HG03066 (cell line): Measurements from ENCODE around the gene KMT2D.
"Not testable (repeated sequence)": the region's sequence is repeated elsewhere in the genome, so short reads cannot be mapped to it uniquely, and the experiment has no call there.

Source experiments
- ATAC-seq: cut with Tn5 transposase; IDR thresholded peaks from one replicate; pipeline ENCODE4 v1.9.1; 2021; ENCODE audit warnings: low read depth; ENCODE audit not compliant: unreplicated experiment

KMT2D gene

DNA sequence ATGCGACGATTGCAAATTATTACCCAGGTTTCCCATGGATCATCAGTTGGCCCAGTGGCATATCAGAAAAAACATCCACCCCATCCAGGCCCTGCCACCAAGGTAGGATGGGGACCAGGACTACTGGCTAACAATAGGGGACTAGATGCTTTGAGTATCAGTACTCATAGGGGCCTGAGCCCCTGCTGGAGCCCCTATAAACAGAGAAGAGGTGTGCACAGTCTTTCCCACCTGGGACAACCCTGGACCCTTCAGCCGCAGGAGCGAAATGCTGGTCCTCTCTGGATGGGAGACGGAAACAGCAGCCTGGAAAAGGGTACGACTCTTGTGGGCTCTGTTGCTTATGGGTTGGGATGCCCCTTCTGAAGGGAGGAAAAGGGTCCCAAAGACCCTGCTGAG lies 28.3 kb upstream of the KMT2D start:
- no peak for ATAC-seq

DNA sequence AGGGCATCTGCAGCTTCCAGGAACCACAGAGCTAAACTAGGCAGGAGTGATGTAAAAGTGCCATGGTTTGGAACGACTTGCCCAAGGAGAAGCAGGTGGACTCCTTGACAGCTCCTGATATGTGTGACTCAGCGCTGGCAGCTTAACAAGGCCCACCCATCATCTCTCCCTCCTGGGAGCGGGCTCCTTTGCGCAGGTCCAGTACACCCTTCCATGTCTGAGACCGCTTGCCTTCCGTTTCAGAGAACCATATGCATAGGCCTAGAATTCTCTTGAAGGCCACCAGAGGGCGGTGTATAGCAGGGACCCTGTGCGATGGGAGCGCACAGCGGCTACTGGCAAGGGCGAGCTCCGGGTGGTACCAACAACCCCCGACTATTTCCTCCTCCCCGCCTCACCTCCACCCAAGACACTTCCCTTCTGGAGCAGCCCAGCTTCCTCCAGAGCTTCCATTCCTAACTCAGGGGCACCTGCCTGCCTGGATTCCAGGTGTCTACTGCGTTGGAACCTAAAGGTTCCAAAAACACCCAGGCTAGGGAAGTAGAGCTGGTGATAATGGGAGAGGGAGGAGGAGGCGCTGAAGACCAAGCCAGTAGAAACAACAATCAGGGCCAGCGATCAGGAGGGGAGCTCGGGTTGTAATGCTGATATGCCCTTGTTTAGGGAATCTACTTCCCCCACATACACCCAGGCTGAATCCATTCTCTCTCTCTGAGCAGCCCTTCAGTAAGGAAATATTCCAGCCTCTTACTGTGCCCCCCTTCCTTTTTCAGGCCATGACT lies 27.7 kb upstream of the KMT2D start:
- ATAC-seq, result peak; percentile 90

DNA sequence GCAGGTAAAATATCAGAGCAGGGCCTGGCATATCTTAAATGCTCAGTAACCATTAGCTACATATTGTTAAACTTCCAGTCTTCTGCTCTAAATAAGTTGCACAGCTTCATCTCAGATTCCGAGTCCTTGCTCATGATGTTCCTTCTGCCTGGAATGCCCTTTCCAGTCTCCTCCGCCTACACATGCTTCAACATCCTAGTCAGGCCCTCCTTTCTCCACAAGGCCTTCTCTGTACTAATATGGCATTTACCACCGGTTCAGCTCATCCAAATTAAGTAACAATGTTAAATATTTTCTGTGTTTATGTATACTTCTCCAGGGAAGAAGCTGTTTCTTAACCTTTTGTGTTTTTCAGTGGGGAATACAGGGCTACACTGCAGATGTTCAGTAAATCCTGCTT lies 25.5 kb upstream of the KMT2D start:
- ATAC-seq, result no peak

DNA sequence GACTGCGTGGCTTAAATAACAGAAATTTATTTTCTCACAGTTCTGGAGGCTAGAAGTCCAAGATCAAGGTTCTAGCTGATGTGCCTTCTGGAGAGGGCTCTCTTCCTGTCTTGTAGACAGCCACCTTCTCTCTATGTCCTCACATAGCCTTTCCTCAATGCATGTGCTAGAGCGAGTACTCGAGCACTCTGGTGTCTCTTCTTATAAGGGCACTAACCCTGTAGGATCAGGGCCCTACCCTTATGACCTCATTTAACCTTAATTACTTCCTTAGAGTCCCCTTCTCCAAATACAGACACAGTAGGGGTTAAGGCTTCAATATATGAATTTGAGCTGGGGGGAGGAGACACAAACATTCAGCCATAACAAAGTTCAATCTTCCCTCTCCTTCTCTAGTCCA lies 23.8 kb upstream of the KMT2D start:
- no peak for ATAC-seq

DNA sequence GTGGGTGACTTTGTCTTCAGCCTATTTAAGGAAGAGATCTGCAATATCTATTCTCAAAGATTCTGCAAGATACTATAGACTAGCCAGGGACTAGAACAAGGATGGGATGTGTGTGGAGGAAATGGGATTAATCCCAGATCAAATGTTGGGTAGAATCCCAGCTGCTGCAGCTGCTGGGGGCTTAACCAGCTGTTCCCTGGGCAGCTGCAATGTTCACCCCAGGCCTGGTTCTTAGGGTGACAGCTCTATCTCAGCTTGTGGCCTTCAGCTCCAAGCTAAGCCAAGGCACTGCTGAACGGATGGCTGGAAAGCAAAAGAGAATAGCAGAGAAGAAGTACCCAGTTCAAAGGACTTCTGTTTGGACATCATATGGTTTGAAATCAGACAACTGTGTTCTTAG lies 19.2 kb upstream of the KMT2D start:
- no peak for ATAC-seq

DNA sequence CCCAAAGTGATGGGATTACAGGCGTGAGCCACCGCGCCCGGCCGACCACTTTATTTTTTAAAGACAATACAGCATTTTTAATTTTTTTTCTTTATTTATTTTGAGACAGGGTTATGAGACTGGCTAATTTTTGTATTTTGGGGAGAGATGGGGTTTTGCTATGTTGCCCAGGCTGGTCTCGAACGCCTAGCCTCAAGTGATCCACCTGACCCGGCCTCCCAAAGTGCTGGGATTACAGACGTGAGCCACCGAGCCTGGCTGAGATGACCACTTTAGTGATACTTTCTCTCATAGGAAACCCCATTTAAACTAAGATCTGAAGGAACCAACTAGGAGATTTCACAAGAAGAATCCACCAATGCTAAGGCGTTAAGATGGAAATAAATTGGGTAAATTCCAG lies 10.4 kb upstream of the KMT2D start:
- no peak for ATAC-seq

DNA sequence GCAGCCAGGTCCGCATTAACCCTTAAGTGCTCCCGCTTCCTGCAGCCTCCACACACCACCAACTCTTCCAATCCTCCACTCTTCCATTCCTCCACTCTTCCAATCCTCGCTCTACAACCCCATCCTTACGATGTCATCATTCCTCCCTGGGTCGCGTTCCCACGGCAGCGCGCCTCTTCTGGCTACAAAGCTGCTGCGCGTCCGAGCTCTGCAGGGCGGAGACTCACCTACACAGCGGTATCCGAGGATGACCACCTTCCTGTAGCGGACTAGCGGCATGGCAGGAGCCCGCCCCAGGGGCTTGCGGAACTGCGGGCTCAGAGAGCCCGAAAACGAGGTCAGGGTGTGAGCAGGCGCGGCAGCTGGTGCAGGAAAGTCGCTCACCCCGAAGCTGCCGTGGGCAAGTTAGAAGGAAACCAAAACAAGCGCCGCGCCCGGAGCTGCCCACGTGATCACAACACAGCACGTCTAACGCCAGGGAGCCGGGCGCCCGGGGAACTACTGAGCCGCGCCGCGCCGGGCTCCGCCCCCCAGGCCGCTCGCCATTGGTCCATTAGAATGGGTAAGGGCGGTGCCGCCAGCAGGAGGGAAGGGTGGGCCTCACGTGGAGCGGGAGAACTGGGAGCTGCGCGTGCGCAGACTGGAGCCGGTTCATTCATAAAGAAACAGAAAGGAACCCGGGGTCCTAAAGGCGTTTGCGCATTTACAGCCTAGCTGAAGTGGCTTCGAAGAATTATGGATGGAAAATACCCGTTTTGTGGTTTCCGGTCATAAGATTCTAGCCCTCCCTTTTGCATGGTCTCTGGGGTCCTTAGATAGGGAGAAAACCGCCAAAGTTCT lies 9.1 kb upstream of the KMT2D start, which contains the start of gene RHEBL1:
TSS of gene RHEBL1 (minus strand) at position 473 of the 840 bp plus-strand sequence. CDS start at position 279, 194 bp downstream.
- ATAC-seq, result peak; percentile 97

DNA sequence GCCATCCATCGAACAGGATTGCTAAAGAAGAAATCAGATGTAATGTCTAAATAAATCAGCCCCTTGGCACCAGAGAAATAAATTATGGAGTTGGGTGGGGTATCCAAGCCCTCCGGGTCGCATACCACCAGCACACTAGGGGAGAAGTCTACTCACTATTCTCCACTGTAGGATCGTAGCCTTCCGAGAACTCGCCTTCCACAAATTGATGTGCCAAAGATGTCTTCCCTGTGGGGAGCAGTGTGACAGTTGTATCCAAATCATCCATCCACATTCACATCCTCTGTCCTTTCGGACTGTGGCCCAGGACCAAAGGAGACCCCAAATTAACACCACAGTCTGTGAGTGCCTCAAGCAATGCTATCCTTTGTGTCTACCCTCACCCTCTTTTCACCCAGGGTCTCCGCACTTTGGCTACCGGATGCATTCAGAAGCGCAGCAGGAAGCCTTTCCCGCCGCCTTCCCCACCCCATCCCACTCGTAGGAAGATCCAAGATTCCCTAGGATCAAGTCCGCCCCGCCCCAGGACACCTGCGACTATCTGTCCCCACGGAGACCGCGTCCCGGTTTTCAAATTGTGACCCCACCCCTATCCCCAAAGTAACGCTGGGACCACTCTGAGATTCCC lies 8.4 kb upstream of the KMT2D start:
- ATAC-seq, result peak; percentile 3

DNA sequence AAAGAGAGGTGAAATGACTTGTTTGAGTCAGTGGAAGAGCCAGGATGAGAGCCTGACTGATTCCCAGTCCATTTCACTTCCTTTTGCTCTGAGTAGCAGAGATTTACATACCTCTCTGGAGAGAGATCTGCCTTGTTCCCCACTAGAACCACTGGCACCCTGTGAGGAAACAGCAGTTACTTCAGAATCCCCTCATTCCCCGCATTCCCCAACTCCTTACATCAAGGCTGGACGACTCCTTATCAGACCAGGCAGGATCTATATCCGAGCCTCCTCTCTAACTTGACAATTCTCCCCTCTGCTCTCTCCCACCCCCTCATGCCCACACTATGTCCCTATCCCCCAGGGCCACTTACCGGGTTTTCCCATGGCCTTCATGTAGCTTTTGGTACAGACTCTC lies 5.5 kb upstream of the KMT2D start:
- ATAC-seq, result no peak

DNA sequence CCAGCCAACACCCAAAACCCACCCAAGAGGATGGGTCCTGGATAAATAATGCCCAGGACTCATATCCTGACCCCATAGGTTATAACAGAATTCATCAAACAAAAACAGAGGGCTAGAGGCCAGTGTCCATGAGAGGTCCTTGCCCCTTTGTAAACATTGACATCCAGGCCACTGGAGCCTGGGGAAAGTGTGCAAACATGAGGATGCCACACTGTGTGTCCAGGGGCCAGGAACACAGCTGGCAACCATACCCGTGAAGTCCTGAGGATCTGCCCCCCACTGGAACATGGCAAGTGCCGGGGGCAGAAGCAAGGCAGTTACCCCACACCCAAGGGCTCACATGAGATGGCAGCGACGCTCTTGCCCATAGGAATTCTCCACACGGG lies 4.2 kb upstream of the KMT2D start:
- ATAC-seq, result no peak

DNA sequence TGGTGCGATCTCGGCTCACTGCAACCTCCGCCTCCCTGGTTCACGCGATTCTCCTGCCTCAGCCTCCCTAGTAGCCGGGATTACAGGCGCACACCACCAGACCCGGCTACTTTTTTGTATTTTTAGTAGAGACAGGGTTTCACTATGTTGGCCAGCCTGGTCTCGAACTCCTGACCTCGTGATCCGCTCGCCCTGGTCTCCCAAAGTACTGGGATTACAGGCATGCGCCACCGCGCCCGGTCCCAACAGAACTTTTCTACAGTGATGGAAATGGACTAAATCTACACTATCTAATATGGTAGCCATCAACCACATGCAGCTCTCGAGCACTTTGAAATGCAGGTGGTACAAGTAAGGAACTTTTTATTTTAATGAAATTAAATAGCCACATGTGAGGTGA lies 1.3 kb upstream of the KMT2D start:
- not testable (repeated sequence) for ATAC-seq

DNA sequence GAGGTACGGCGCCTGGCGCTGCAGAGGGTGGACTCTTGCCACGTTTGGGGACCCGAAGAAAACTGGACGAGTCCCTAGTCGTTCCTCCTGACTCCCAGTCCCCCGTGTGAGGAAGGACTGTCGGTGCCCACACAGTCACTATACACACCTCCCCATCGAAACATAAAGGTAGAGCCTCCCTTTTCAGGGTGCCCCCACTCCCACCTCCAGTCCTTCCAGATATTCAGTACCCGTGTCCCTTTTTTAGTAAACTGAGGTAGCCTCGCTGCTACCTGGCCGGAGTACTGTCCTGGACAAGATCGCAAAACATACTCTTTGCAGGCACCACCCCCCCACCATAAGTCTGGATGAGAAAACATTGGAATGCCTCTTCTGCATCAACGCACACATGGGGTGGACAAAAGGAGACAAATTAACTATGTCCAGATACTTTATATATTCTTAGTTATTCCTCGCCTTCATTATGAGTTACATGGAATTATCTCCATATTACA lies 610 bp upstream of the KMT2D start:
- no peak for ATAC-seq

DNA sequence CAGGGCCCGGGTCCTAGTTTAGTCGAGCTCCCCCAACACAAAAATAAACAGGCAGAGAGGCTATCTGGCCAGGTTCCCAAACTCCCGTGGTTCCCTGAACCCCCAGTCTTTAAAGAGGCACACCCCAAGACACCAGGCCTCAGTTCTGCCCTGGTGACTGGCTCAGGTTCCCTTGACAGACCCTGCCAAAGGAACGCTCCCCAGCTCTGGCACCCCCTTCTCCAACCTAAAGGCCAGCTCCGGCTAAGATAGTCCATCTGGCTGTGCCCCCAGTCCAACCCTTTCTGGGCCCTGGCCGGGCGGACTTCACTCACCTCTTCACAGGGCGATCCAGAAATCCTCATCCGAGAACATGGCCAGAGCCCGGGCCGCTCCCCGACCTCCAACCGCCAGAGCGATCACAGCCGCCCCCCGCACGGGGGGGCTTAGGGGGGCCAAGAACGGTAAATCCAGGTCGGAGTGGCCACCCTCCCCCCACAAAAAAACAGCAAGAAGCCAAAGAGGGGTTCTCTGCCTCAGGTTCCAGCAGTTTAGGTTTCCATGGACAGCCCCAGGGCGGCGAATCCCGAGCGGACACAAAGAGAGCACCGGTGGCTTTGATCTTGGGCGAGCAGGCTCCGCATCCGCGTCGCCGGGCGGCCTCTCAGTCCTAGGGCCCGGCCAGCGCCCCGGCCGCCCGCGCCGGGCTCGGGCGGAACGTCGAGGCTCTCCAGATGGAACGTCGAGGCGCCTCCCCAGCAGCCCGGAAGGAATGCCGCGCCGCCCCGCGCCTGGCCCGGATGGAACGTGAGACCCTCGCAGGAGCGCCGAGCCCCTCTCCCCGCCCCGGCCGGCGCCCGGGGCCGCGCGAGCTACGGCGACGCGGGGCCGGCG lies 1.1 kb downstream of the KMT2D start:
- no peak for ATAC-seq

DNA sequence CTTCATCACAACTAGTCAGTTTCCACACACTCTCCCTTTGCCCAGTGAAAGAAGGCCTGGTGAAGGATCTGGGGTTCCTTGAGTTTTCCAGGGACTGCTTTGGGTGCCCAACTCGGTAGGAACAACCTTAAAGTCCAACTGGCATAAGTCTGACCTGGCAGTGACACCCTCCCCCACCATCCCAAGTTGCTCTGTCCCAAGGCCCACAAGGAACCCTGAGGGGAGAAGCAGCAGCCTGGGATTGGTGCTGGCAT lies 1.6 kb downstream of the KMT2D start:
- ATAC-seq, result no peak

DNA sequence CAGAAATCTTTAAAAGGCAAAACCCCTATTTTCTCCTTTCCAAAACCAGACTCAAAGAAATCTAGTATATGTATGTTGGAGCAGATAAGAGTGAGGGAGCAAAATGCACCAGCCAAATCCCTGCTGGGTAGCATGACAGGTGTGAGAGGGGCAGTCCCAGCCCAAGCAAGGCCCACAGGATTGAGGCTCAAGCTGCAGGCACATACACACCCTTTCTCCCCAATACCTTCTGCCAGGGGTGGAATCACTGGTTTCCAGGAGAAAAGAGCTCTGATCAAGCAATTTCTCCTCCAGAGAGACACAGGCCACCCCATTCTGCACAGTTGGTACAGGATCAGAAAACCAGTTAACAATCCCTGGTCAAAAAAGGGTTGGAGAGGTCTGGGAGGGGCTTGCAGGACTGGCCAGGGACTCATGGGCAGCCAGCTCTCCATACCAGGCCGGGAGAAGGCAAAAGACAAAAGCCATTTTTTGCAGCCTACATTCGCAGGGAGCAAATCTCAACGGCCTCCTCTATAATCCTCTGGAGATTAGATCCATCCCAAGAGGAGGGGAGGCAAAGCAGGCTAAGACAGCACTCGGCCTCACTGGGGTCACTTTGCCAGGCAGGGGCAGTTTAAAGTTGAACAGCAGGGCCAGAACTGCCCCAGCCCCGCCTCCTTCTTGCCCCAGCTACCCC lies 2.1 kb downstream of the KMT2D start:
- no peak for ATAC-seq

DNA sequence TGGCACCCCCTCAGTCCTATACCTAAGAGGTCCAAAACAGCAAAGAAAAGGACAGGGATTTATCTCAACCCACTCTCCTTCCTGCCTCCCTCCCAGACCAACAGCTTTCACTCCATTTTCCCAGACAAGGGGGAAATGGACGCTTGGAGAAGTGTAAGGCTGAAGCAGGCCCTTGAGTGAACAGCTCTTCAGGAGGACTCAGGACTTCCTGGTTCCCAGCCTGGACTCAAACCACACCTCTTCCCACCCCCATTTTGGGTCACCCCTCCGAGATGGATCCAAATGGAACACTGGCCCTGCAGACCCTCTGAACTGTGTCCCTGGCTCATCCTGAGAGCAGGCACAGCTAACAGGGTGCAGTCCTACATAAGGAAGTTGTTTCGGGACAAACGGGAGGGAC lies 2.7 kb downstream of the KMT2D start:
- ATAC-seq, result no peak

DNA sequence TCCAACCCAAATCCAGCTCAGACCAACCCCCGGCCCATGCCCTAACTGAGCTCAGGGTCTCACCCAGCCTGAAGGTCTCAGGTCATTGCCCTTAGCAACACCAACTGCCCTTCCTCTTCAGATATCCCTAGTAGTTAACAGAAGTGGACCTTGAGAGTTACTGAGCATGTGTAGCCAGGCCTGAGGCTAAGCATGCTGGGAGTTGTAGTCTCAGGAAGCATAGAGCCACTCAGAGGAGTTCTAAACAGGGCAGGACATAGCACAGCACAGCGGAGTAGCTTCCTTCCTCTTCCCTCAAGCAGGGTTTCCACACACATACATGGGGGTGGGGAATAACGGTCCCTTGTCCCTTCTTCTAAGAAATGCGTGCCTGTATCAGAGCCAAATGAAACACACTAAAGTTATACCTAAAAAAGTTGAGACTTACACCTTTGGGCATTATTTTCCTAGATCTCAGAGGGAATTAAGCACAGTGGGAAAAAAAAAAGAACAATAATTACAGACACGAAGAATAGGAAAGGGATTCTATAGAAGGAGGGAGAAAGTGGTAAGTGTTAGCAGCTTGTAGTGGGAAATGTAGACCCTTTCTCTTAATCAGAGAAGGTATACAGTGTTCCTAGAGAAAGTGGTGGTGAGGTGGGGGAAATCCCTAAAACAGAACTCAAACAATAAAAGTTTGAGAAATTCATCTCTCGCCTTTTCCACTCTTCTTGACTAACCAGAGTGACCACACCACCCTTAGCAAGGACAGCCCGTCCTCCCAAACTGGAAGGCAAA lies 4.4 kb downstream of the KMT2D start:
- peak; percentile 65 for ATAC-seq

DNA sequence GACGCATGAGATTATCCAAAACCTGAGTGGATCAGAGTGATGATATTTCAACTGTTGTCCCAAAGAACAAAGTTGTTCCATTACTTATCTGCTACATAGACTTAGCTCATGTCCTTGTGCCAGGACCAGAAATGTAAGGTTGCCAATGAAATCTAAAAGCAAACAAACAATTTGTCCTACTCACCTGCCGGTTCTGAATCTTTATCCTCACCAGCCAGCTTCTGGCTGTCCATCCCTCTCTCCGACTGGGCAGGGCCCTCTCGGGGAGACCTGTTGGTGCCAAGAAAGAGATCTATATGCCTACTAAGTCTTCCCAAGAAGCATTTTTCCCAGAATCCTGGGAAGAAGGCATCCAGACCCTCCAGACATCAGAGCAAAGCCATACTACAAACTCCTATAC lies 5.5 kb downstream of the KMT2D start:
- ATAC-seq, result no peak

DNA sequence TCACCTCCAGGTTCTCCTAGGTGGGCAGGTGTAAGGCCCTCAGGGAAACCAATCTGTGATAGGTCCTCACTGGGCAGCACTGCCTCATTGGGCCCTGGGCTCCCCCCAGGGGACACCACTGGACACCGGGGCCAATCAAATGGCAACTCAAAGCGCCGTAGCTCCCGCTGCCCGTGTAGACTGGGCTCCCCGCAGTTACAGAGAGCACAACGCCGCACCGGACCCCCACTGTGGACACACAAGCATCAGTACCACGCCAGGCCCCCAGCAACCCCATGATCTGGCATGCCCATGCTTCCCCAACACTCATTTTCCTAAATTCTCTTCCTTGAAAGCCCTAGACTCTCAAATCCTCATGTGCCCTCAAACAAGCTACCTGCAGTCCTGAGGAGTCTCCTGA lies 6.1 kb downstream of the KMT2D start:
- no peak for ATAC-seq
